D721Med (cell line): ENCODE data around the gene PIK3R2.

Experiments
- DNase-seq: peaks from one replicate; pipeline ENCODE4 v3.0.0; 2011; ENCODE audit warnings: low spot score; ENCODE audit not compliant: insufficient read length
- FAIRE-seq: peaks from 2 replicates; lab custom pipeline; 2011; peaks lifted over from hg19 to GRCh38; lab: Jason Lieb, UNC
- CTCF ChIP-seq: IDR thresholded peaks from 2 replicates; pipeline ENCODE4 v1.5.1; 2012; ENCODE audit warnings: mild to moderate bottlenecking, control low read depth; ENCODE audit not compliant: insufficient read depth; ENCODE audit errors: missing control alignments

Gene PIK3R2

GRCh38 chr19:18118420-18119012 is 34.4 kb upstream of the PIK3R2 start:
- no peak for TF ChIP-seq CTCF
- no peak for DNase-seq
- FAIRE-seq, result no peak

- FAIRE-seq, result no peak
- DNase-seq, result no peak
- no peak for TF ChIP-seq CTCF
These were observed 33.8 kb upstream of the PIK3R2 start for GRCh38 chr19:18119013-18119716.

DNA sequence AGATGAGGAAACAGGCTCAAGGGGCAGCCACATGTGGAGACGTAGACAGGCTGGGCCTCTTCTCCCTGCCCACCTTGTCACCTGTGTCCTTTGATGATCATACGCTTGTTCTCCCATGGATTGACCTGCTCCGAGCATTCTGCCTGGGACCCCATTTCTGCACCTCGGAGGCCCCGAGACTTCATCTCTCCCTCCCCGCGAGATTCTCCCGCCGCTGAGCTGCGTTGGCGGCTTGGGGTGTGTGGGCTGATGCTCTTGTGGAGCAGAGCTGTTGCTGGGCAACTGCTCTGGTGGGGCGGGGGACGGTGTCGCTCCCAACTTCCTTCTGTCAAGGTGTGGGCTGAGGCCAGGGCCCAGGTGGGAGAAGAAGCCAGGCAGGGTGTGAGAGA is 33.3 kb upstream of the PIK3R2 start:
- no peak for FAIRE-seq
- no peak for DNase-seq
- no peak for TF ChIP-seq CTCF

- FAIRE-seq (no peak), DNase-seq (no peak)
- TF ChIP-seq CTCF, result no peak
These were observed 32.8 kb upstream of the PIK3R2 start for GRCh38 chr19:18120127-18120526.

- no peak for DNase-seq
- no peak for TF ChIP-seq CTCF
- FAIRE-seq, result no peak
These were observed 31.8 kb upstream of the PIK3R2 start for GRCh38 chr19:18121166-18121565.

GRCh38 chr19:18122424-18122823 is 30.5 kb upstream of the PIK3R2 start:
- DNase-seq (no peak), FAIRE-seq (no peak)
- no peak for TF ChIP-seq CTCF
